Transverse colon (tissue), 4 donors: Measurements from ENCODE around the gene MN1. TPM values are rescaled to one million over a fixed set of nuclear protein-coding genes. Genes with fewer than 3 reads are reported as not detected.
A peak's percentile ranks its signal among the peaks of the same experiment; 100 is the strongest.

ENCODE experiments used
- DNase-seq: peaks from one replicate; pipeline ENCODE4 v3.0.0-alpha.2; 2019
- H3K27ac ChIP-seq, 4 donors: fragments of 200-600 bp; sonication (generic); 2 replicates each; pipeline ENCODE4 v1.5.1; 2016 to 2018; ENCODE audit warnings: inconsistent platforms in 4 of 4
- H3K27me3 ChIP-seq: fragments of 200-600 bp; sonication (generic); 2 replicates; pipeline ENCODE4 v1.5.1; 2017; ENCODE audit warnings: inconsistent platforms
- H3K36me3 ChIP-seq, 4 donors: fragments of 200-600 bp; sonication (generic); 2 replicates each; pipeline ENCODE4 v1.5.1; 2017 to 2019; ENCODE audit warnings: inconsistent platforms in 4 of 4
- H3K4me1 ChIP-seq, 4 donors: fragments of 200-600 bp; sonication (generic); 2 replicates each; pipeline ENCODE4 v1.5.1; 2017 to 2020; ENCODE audit warnings: inconsistent platforms in 4 of 4
- H3K4me3 ChIP-seq, 4 donors: fragments of 200-600 bp; sonication (generic); 1 replicate in 1 of 4; 2 replicates in 3 of 4; pipeline versions ENCODE4 v1.5.1 to v1.6.1; 2017 to 2019; ENCODE audit warnings: inconsistent platforms in 4 of 4
- H3K9me3 ChIP-seq, 2 donors: fragments of 200-600 bp; sonication (generic); 2 replicates each; pipeline ENCODE4 v1.5.1; 2017 to 2019; ENCODE audit warnings: inconsistent platforms in 2 of 2
- CTCF ChIP-seq, 5 experiments: fragments of 200-600 bp in 3 of 5; fragments of 450-650 bp in 2 of 5; sonication (generic) in 3 of 5; IDR thresholded peaks; 1 replicate in 2 of 5; 2 replicates in 3 of 5; pipeline ENCODE4 v1.5.1; 2016 to 2017; ENCODE audit warnings: antibody characterized with exemption in 5 of 5, inconsistent platforms in 3 of 5, mild to moderate bottlenecking in 2 of 5, moderate library complexity in 1 of 5
- EP300 ChIP-seq: sonication (generic); formaldehyde crosslinking; IDR thresholded peaks from one replicate; pipeline ENCODE4 v1.6.1; 2017; ENCODE audit warnings: antibody characterized with exemption, low read depth
- POLR2A ChIP-seq: fragments of 450-650 bp; IDR thresholded peaks from one replicate; pipeline ENCODE4 v1.6.1; 2016; ENCODE audit warnings: antibody characterized with exemption, mild to moderate bottlenecking, moderate library complexity
- POLR2AphosphoS5 ChIP-seq, 3 donors: sonication (generic); formaldehyde crosslinking; IDR thresholded peaks; one replicate each; pipeline ENCODE4 v1.6.1; 2016; ENCODE audit warnings: antibody characterized with exemption in 3 of 3
- WGBS, 2 donors: methylation state at CpG; one replicate each; pipeline ENCODE4 v1.1.5; 2018; ENCODE audit warnings: low coverage in 1 of 2; 5-methylcytosine and 5-hydroxymethylcytosine counted together
- in situ Hi-C, 4 donors: fragments of 200-750 bp; cut with MboI; loops; one replicate each; pipeline versions ENCODE4 v1.15.0 to v1.15.1; 2017; ENCODE audit warnings: low sequenced_read_pairs in 3 of 4, low pct_ligation_motif_present in 1 of 4, low pct_unique_long_range_greater_than_20kb in 1 of 4
- intact Hi-C: fragments of 100-400 bp; cut with DNase I; formaldehyde crosslinking; loops from one replicate; pipeline ENCODE4 v1.15.1; 2023; ENCODE audit warnings: low total_unique reads
- total RNA-seq, 4 donors: library from RNA; depleted of rRNA; stranded (reverse); fragments of >200 nt; gene quantifications; one replicate each; pipeline ENCODE4 v1.1.0, GENCODE V29; 2016

MN1 gene
- total RNA-seq, 4 donors from 2014 or later, result 1.1 to 4.2 (median 3.0) TPM

GRCh38 chr22:27727673-27728451 lies 73.7 kb downstream of the MN1 start:
- in situ Hi-C loops, result no loop called here

GRCh38 chr22:27726686-27727449 lies 74.7 kb downstream of the MN1 start:
- H3K36me3 ChIP-seq, result no peaks in the 10 kb centered on the region
- WGBS, 2 donors, result 40% methylated on average over 3 to 13 of the region's 13 CpGs
- peak overlapping the region in 3 of 4 donors; percentile 9 to 43 (median 10) for H3K27ac ChIP-seq
- DNase-seq, result peak; percentile 28
- peaks cover 0 to 11% (median 3%) of the 10 kb centered on the region in 4 donors for H3K4me1 ChIP-seq
- H3K4me3 ChIP-seq, result no peak overlapping the region
- no peaks in the 10 kb centered on the region for H3K9me3 ChIP-seq
- in situ Hi-C loops, result no loop called here
- TF ChIP-seq POLR2A, result no peak
- TF ChIP-seq POLR2AphosphoS5 (IDR thresholded peaks at IDR 0.05), result no peak
- TF ChIP-seq EP300, result no peak
- TF ChIP-seq CTCF (IDR thresholded peaks at IDR 0.05), result no peak
- H3K27me3 ChIP-seq, result no peaks in the 10 kb centered on the region
- intact Hi-C loops, result no loop called here

More at GRCh38 chr22:27727673-27728451, 73.7 kb downstream of the MN1 start:
- H3K4me1 ChIP-seq, result peaks cover 0 to 11% (median 3%) of the 10 kb centered on the region in 4 donors
- DNase-seq, result no peak
- TF ChIP-seq CTCF (IDR thresholded peaks at IDR 0.05) (no peak), POLR2A (no peak), POLR2AphosphoS5 (IDR thresholded peaks at IDR 0.05) (no peak), EP300 (no peak)
- intact Hi-C loops, result no loop called here
- no peak overlapping the region for H3K4me3 ChIP-seq
- WGBS, 2 donors, result 66 to 72% methylated on average over 3 to 4 of the region's 4 CpGs
- H3K27me3 ChIP-seq, result no peaks in the 10 kb centered on the region
- H3K36me3 ChIP-seq, result no peaks in the 10 kb centered on the region
- no peaks in the 10 kb centered on the region for H3K9me3 ChIP-seq
- peak overlapping the region in 1 of 4 donors; percentile 29 for H3K27ac ChIP-seq

GRCh38 chr22:27726331-27726685 lies 75.2 kb downstream of the MN1 start:
- WGBS, 2 donors, result 37% methylated on average over 5 of the region's 5 CpGs; no CpG with 5 or more reads in 1 of the 2 donors

More at GRCh38 chr22:27726331-27726685, 75.2 kb downstream of the MN1 start:
- H3K4me1 ChIP-seq, result peaks cover 0 to 11% (median 3%) of the 10 kb centered on the region in 4 donors
- no peak overlapping the region for H3K4me3 ChIP-seq
- H3K27ac ChIP-seq, result peak overlapping the region in 2 of 4 donors; percentile 6 to 43
- TF ChIP-seq EP300 (no peak), POLR2A (no peak), CTCF (IDR thresholded peaks at IDR 0.05) (no peak), POLR2AphosphoS5 (IDR thresholded peaks at IDR 0.05) (no peak)
- intact Hi-C loops, result no loop called here
- no peaks in the 10 kb centered on the region for H3K9me3 ChIP-seq
- DNase-seq, result no peak
- no peaks in the 10 kb centered on the region for H3K27me3 ChIP-seq
- no peaks in the 10 kb centered on the region for H3K36me3 ChIP-seq
- in situ Hi-C loops, result no loop called here
